HFF-Myc (cell line): ENCODE data around the gene PRKG2.

Experiments
- DNase-seq: peaks from one replicate; pipeline ENCODE4 v3.0.0-alpha.2; 2011; ENCODE audit warnings: low read depth; ENCODE audit errors: extremely low read depth
- H3K4me3 ChIP-seq: replicated peaks from 2 replicates; pipeline ENCODE4 v1.5.1; 2011; ENCODE audit warnings: low read depth, mild to moderate bottlenecking, control low read depth, low read length
- CTCF ChIP-seq: IDR thresholded peaks from 2 replicates; pipeline ENCODE4 v1.5.1; 2012; ENCODE audit warnings: mild to moderate bottlenecking, low read depth, low read length, control low read depth; ENCODE audit errors: missing control alignments

Gene PRKG2

GRCh38 chr4:81040012-81040659, 174.9 kb downstream of the PRKG2 start:
- TF ChIP-seq CTCF, result peak; percentile 53
- DNase-seq, result peak; percentile 24
- H3K4me3 ChIP-seq, result no peak overlapping the region

- no peak for DNase-seq
- no peak for TF ChIP-seq CTCF
- H3K4me3 ChIP-seq, result no peak overlapping the region
Measured at GRCh38 chr4:81039351-81039972, 175.6 kb downstream of the PRKG2 start.

- TF ChIP-seq CTCF, result no peak
- no peak for DNase-seq
- H3K4me3 ChIP-seq, result no peak overlapping the region
Measured at GRCh38 chr4:81038636-81039350, 176.2 kb downstream of the PRKG2 start.
